GM12872 (cell line): ENCODE data around the gene KSR2.

Source experiments
- CTCF ChIP-seq: IDR thresholded peaks from 3 replicates; pipeline ENCODE4 v1.5.1; 2011; ENCODE audit warnings: low read depth, mild to moderate bottlenecking, low read length, moderate library complexity; ENCODE audit not compliant: insufficient read depth

KSR2 gene

GRCh38 chr12:117661471-117661870, 307.3 kb downstream of the KSR2 start:
- no peak for TF ChIP-seq CTCF

- TF ChIP-seq CTCF = no peak
Observed at GRCh38 chr12:117660896-117661295, 307.9 kb downstream of the KSR2 start.

GRCh38 chr12:117658226-117658625, 310.6 kb downstream of the KSR2 start:
- TF ChIP-seq CTCF = no peak

- no peak for TF ChIP-seq CTCF
Observed at GRCh38 chr12:117649796-117650195, 319.0 kb downstream of the KSR2 start.

GRCh38 chr12:117646520-117646919, 322.3 kb downstream of the KSR2 start:
- TF ChIP-seq CTCF = no peak

- no peak for TF ChIP-seq CTCF
Observed at GRCh38 chr12:117645473-117645872, 323.3 kb downstream of the KSR2 start.

GRCh38 chr12:117643971-117644370, 324.8 kb downstream of the KSR2 start:
- no peak for TF ChIP-seq CTCF

GRCh38 chr12:117641885-117642284, 326.9 kb downstream of the KSR2 start:
- no peak for TF ChIP-seq CTCF
